Bronchial epithelial cell (primary cell): ENCODE results near the gene RNF213. TPM values are rescaled to one million over a fixed set of nuclear protein-coding genes. Genes with fewer than 3 reads are reported as not detected.

ENCODE experiments used
- DNase-seq: peaks from one replicate; pipeline ENCODE4 v3.0.0-alpha.2; 2010; ENCODE audit warnings: low read depth
- FAIRE-seq: peaks from 2 replicates; lab custom pipeline; 2011; peaks lifted over from hg19 to GRCh38; lab: Jason Lieb, UNC
- H3K27me3 ChIP-seq: 2 replicates; pipeline ENCODE4 v1.5.1; 2011; ENCODE audit warnings: low read length; ENCODE audit not compliant: control insufficient read depth, insufficient read depth
- H3K36me3 ChIP-seq: 2 replicates; pipeline ENCODE4 v1.5.1; 2011; ENCODE audit warnings: low read length; ENCODE audit not compliant: control insufficient read depth, insufficient read depth
- H3K4me3 ChIP-seq: 2 replicates; pipeline ENCODE4 v1.5.1; 2011; ENCODE audit warnings: mild to moderate bottlenecking, low read depth, low read length, control low read depth
- total RNA-seq: library from RNA; depleted of rRNA; stranded (reverse); fragments of >200 nt; gene quantifications from 2 replicates; pipeline ENCODE4 v1.2.1, GENCODE V29; 2014
- TF ChIP-seq, protein P1 (sequence below): IDR thresholded peaks from 2 replicates; pipeline ENCODE4 v1.5.1; 2011; ENCODE audit warnings: mild to moderate bottlenecking, moderate library complexity, low read length, control low read depth, inconsistent platforms; ENCODE audit not compliant: insufficient read depth, severe bottlenecking

The RNF213 gene
- total RNA-seq, 1 donor from 2014 or later = 41.3 TPM

DNA sequence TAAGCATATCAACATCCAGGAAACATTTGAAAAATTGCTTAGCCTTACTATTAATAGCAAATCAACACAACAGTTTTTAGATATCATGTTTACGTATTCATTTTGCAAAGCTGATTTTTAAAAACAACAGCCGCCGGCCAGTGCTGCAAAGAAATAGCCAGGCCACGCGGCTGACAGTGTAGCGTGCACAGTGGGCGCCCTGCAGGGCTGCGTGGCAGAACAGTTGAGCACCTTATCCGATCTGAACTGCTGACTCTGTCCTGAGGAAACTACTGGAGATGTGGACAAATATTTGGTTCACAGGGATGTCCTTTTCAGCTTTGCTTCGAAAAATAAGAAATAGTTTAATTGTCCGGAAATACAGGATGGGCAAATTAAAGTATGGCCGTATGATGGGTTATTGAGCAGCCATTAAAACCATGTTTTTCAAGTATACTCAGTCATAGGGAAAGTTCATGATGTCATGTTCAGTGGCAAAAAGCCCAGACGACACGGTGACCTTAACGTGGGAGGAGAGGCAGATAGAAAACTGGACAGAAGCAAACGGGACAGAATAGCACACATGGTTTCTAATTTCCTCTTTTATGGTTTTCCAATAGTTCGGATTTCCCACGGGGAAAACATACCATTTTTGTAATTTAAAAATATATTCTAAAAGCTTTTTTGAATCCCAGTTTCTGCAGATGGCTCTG, 101.9 kb downstream of the RNF213 start:
- Histone ChIP-seq H3K4me3 (no peak overlapping the region), H3K27me3 (no peaks in the 10 kb centered on the region), H3K36me3 (peaks cover 45% of the 10 kb centered on the region)
- TF ChIP-seq, protein P1, sequence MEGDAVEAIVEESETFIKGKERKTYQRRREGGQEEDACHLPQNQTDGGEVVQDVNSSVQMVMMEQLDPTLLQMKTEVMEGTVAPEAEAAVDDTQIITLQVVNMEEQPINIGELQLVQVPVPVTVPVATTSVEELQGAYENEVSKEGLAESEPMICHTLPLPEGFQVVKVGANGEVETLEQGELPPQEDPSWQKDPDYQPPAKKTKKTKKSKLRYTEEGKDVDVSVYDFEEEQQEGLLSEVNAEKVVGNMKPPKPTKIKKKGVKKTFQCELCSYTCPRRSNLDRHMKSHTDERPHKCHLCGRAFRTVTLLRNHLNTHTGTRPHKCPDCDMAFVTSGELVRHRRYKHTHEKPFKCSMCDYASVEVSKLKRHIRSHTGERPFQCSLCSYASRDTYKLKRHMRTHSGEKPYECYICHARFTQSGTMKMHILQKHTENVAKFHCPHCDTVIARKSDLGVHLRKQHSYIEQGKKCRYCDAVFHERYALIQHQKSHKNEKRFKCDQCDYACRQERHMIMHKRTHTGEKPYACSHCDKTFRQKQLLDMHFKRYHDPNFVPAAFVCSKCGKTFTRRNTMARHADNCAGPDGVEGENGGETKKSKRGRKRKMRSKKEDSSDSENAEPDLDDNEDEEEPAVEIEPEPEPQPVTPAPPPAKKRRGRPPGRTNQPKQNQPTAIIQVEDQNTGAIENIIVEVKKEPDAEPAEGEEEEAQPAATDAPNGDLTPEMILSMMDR = no peak
- no peak for DNase-seq
- FAIRE-seq = no peak

DNA sequence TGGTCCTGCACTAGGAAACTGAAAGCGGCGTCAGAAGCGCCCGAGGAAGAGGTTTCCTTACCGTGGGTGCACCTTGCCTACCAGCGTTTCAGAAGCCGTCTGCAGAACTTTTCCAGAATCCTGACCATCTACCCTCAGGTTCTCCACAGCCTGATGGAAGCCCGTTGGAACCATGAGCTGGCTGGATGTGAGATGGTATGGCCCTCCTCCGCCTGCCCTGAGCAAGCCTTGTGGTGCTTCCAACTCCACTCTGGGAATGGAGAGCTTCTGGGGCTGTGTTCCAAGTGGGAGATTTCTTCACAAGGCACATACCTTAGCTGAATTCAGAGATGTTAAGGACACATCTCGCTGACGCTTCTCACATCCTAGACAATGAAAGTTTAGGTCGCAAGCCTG, 102.5 kb downstream of the RNF213 start:
- H3K36me3 ChIP-seq = peaks cover 48% of the 10 kb centered on the region
- no peak for FAIRE-seq
- no peaks in the 10 kb centered on the region for H3K27me3 ChIP-seq
- DNase-seq = no peak
- no peak overlapping the region for H3K4me3 ChIP-seq
- TF ChIP-seq, protein P1 = no peak

DNA sequence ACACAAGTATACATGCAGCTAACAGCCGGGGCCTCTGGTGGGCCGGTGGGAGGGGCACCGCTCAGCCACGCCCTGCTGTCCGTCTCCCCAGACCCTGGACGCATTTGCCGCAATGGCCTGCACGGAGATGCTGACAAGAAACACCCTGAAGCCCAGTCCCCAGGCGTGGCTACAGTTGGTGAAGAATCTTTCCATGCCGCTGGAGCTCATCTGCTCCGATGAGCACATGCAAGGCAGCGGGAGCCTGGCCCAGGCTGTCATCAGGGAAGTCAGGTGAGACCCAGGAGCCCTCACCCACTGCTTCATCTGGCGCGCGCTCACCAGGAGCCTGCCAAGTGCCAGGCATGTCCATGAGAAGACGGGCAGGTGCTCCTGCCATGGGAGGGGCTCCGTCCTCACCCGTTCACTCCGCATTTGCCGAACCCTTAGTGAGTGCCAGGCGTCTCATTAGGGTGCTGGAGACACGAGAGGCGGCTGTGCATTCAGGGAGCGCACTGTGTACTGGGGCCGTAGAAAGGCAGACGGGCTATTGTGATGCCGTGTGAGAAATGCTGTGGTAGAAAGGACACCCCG, 103.0 kb downstream of the RNF213 start:
- TF ChIP-seq, protein P1 = no peak
- Histone ChIP-seq H3K4me3 (no peak overlapping the region), H3K27me3 (no peaks in the 10 kb centered on the region), H3K36me3 (peaks cover 45% of the 10 kb centered on the region)
- DNase-seq = no peak
- no peak for FAIRE-seq

DNA sequence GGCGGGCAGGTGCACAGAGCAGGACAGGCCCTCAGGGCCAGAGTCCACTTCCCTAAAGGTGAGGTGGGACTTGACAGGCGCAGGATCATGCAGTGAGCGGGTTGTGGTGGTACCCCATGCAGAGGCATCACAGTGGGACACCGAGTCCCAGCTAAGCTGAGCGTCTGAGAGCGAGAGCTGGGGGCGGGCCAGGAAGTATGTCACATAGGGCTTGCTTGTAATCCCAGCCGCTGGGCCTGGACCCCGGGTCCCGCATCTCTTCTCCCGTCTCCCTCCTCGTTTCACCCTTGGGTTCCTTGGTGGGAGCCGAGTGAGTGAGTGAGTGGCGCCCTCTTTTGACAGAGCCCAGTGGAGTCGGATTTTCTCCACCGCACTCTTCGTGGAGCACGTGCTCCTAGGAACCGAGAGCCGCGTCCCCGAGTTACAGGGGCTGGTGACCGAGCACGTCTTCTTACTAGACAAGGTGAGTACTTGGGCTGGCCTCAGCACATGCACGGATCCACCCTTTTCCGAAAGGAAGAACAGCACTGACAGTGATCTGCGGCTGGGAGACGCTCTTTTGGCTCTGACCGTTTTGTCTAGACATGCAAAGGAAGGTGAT, 103.5 kb downstream of the RNF213 start:
- TF ChIP-seq, protein P1 = peak; percentile 54
- Histone ChIP-seq H3K36me3 (peaks cover 44% of the 10 kb centered on the region), H3K4me3 (no peak overlapping the region), H3K27me3 (no peaks in the 10 kb centered on the region)
- peak; percentile 30 for DNase-seq
- FAIRE-seq = no peak

DNA sequence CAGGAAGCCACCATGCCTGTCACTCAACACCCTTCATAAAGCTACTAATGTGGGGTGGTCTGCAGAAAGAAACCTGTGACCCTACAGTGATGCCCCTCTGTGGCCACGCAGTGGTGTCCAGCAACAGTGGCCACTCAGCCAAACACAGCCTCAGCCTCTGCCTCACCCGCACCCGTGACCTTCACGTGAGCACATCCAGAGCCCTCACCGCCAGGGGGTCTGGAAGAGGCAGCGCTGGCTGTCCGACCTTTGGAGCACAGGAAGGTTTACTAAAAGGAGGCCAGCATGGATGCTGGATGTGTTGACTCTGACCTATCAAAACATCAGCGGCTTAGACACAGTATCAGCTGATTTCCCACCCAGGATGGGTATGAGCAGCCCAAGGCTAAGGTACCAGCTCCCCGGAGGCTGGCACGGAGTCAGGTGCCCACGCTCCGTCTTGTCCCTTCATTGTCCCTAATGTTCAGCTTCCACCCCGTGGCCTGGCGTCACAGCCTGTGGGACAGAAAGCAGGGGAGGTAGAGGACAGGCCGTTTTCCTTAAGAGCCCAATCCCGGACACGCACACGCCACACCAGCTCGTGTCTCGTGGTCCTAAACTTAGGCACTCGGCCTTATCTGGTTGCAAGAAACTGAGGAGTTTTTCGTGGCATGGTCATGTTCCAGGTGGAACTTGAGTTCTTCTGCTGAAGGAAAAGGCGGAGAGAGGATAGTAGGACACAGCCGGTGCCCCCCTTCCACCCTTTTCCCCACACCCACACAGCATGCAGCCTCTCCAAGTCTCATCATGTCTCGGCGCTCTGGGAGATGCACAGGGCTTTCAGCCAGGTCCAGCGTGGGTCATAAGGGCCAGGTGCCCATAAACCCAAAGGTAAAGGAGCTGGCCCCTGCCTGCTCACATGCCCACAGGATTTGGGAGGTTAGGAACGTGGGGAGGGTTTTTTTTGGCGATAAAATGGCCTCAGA, 104.6 kb downstream of the RNF213 start:
- Histone ChIP-seq H3K4me3 (no peak overlapping the region), H3K27me3 (no peaks in the 10 kb centered on the region), H3K36me3 (peaks cover 49% of the 10 kb centered on the region)
- no peak for DNase-seq
- no peak for FAIRE-seq
- TF ChIP-seq, protein P1 = no peak
